Measurements from ENCODE around the gene SGMS2. TPM values are rescaled to one million over a fixed set of nuclear protein-coding genes. Genes with fewer than 3 reads are reported as not detected.

The SGMS2 gene
- polyA plus RNA-seq, 3 donors = 20.8 to 32.7 (median 23.0) TPM

DNA sequence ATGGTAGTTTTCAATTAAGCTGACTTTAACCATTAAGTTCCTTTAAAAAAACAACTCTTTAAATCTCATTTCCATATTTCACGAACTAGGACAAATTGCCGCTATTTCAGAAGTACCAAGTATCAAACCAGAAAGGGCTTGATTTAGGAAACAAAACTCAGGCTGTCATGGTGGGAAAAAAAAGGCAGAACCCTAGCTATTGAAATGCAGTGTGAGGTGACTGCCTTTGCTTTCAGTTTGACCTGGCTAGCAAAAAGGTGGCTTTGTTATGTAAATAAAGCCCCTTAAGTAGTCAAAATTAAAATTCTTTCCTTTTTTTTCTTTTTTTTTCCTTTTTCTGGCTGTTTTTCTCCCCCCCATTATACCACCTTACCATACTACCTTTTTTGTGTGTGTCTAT lies 66.0 kb downstream of the SGMS2 start:
- H4K20me1 ChIP-seq (ENCODE audit: insufficient read depth, low read length) = peaks cover 44% of the 10 kb centered on the region
- Mint-ChIP-seq H3K4me1 (peaks cover 21% of the 10 kb centered on the region), H3K4me3 (no peak overlapping the region), H3K27ac (no peak overlapping the region), H3K9me3 (peaks cover 0 to 11% (median 4%) of the 10 kb centered on the region in 7 donors), H3K27me3 (ENCODE audit: low read depth in 3 of 3) (no peaks in the 10 kb centered on the region), H3K36me3 (peaks cover 22 to 48% of the 10 kb centered on the region in 2 donors)
- peaks cover 0 to 53% of the 10 kb centered on the region in 2 donors for H3K36me3 ChIP-seq (replicated peaks in 1 of 2; ENCODE audit: control insufficient read depth in 1 of 2, insufficient read depth in 2 of 2, low read length in 2 of 2)
- H3K4me1 ChIP-seq (ENCODE audit: control insufficient read depth in 1 of 2, insufficient read depth in 2 of 2, low read length in 2 of 2) = peaks cover 7 to 9% of the 10 kb centered on the region in 2 donors
- H3K9ac ChIP-seq (ENCODE audit: insufficient read depth, low read length, poor library complexity, severe bottlenecking) = no peak overlapping the region
- WGBS (ENCODE audit: insufficient coverage) = no CpG with 5 or more reads among the region's 2 CpGs
- H3K9me3 ChIP-seq (replicated peaks in 1 of 2; ENCODE audit: control insufficient read depth in 1 of 2, insufficient read depth in 1 of 2, low read length in 2 of 2) = peaks cover 0 to 20% of the 10 kb centered on the region in 2 donors
- H3K4me3 ChIP-seq (replicated peaks in 1 of 3; ENCODE audit: low read depth in 2 of 3, low read length in 3 of 3) = no peak overlapping the region
- no peak for DNase-seq
- no peak overlapping the region for H2AFZ ChIP-seq (ENCODE audit: insufficient read depth, low read depth, low read length, poor library complexity, severe bottlenecking)
- TF ChIP-seq, protein P1, sequence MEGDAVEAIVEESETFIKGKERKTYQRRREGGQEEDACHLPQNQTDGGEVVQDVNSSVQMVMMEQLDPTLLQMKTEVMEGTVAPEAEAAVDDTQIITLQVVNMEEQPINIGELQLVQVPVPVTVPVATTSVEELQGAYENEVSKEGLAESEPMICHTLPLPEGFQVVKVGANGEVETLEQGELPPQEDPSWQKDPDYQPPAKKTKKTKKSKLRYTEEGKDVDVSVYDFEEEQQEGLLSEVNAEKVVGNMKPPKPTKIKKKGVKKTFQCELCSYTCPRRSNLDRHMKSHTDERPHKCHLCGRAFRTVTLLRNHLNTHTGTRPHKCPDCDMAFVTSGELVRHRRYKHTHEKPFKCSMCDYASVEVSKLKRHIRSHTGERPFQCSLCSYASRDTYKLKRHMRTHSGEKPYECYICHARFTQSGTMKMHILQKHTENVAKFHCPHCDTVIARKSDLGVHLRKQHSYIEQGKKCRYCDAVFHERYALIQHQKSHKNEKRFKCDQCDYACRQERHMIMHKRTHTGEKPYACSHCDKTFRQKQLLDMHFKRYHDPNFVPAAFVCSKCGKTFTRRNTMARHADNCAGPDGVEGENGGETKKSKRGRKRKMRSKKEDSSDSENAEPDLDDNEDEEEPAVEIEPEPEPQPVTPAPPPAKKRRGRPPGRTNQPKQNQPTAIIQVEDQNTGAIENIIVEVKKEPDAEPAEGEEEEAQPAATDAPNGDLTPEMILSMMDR (IDR thresholded peaks at IDR 0.05) = no peak
- H3K4me2 ChIP-seq (replicated peaks; ENCODE audit: extremely low read depth, low read length, poor library complexity, severe bottlenecking) = no peak overlapping the region
- H3K27ac ChIP-seq (ENCODE audit: low read depth in 1 of 2, low read length in 2 of 2) = no peak overlapping the region
- intact Hi-C loops (cut with micrococcal nuclease) = no loop called here
- H3K79me2 ChIP-seq (ENCODE audit: insufficient read depth, low read length) = peaks cover 31% of the 10 kb centered on the region
- no peaks in the 10 kb centered on the region for H3K27me3 ChIP-seq (ENCODE audit: control insufficient read depth in 2 of 2, insufficient read depth in 2 of 2, low read length in 2 of 2)

DNA sequence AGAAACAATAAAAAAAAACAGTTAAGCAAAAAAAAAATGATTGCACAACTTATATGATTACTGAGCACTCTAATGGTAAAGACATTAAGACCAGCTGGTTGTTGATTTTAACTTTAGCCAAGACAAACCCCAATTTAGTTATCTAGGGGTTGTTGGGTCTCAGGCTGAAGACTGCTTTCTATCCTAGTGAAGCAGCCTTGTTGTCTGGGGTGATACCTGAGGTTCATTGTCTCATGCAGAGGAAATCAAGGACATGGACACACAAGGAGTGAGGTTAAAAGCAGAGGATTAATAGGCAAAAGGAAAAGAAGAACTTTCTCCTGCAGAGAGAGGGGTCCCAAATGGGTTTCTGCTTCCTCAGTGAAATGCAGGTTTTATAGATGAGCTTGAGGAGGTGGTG lies 66.6 kb downstream of the SGMS2 start:
- Mint-ChIP-seq H3K27me3 (ENCODE audit: low read depth in 3 of 3) (no peaks in the 10 kb centered on the region), H3K4me3 (no peak overlapping the region)
- H3K4me2 ChIP-seq (replicated peaks; ENCODE audit: extremely low read depth, low read length, poor library complexity, severe bottlenecking) = no peak overlapping the region

More for the DNA sequence above, 66.6 kb downstream of the SGMS2 start:
- Histone ChIP-seq H3K9ac (ENCODE audit: insufficient read depth, low read length, poor library complexity, severe bottlenecking) (no peak overlapping the region), H3K4me3 (replicated peaks in 1 of 3; ENCODE audit: low read depth in 2 of 3, low read length in 3 of 3) (no peak overlapping the region), H3K9me3 (replicated peaks in 1 of 2; ENCODE audit: control insufficient read depth in 1 of 2, insufficient read depth in 1 of 2, low read length in 2 of 2) (peaks cover 0 to 16% of the 10 kb centered on the region in 2 donors), H3K36me3 (replicated peaks in 1 of 2; ENCODE audit: control insufficient read depth in 1 of 2, insufficient read depth in 2 of 2, low read length in 2 of 2) (peaks cover 2 to 53% of the 10 kb centered on the region in 2 donors), H3K27me3 (ENCODE audit: control insufficient read depth in 2 of 2, insufficient read depth in 2 of 2, low read length in 2 of 2) (no peaks in the 10 kb centered on the region), H3K4me1 (ENCODE audit: control insufficient read depth in 1 of 2, insufficient read depth in 2 of 2, low read length in 2 of 2) (peaks cover 7 to 9% of the 10 kb centered on the region in 2 donors), H4K20me1 (ENCODE audit: insufficient read depth, low read length) (peaks cover 49% of the 10 kb centered on the region), H2AFZ (ENCODE audit: insufficient read depth, low read depth, low read length, poor library complexity, severe bottlenecking) (no peak overlapping the region), H3K27ac (ENCODE audit: low read depth in 1 of 2, low read length in 2 of 2) (no peak overlapping the region), H3K79me2 (ENCODE audit: insufficient read depth, low read length) (peaks cover 29% of the 10 kb centered on the region)
- Mint-ChIP-seq H3K36me3 (peaks cover 27 to 52% of the 10 kb centered on the region in 2 donors), H3K4me1 (peaks cover 21% of the 10 kb centered on the region), H3K27ac (no peak overlapping the region), H3K9me3 (peaks cover 0 to 10% (median 4%) of the 10 kb centered on the region in 7 donors)
- TF ChIP-seq, protein P1 (IDR thresholded peaks at IDR 0.05) = no peak
- intact Hi-C loops (cut with micrococcal nuclease) = no loop called here
- DNase-seq = no peak

All from CD14-positive monocyte (primary cell).